AG04449 (cell line): ENCODE measurements around the gene TSPAN10.

Experiments
- CTCF ChIA-PET: fragments of 350-600 bp; formaldehyde crosslinking; extraction: SDS; loops from one replicate; lab custom pipeline; 2021; ENCODE audit warnings: antibody characterized with exemption; lab: Yijun Ruan, JAX
- POLR2A ChIA-PET: fragments of 400-600, 350-600 bp; formaldehyde crosslinking; extraction: SDS; loops from one replicate; lab custom pipeline; 2020; ENCODE audit warnings: antibody characterized with exemption, inconsistent platforms; lab: Yijun Ruan, JAX
- DNase-seq: peaks from one replicate; pipeline ENCODE4 v3.0.0-alpha.2; 2010; ENCODE audit warnings: low read depth, low spot score
- H3K4me3 ChIP-seq: 2 replicates; pipeline ENCODE4 v1.5.1; 2011; ENCODE audit warnings: low read depth, mild to moderate bottlenecking, control low read depth, low read length
- CTCF ChIP-seq: IDR thresholded peaks from one replicate; pipeline ENCODE4 v1.5.1; 2011; ENCODE audit warnings: mild to moderate bottlenecking, moderate library complexity, low read length, control low read depth, inconsistent platforms; ENCODE audit not compliant: insufficient read depth; ENCODE audit errors: missing control alignments

TSPAN10 gene

GRCh38 chr17:81621494-81622130 lies 15.4 kb upstream of the TSPAN10 start:
- no peak overlapping the region for H3K4me3 ChIP-seq
- ChIA-PET CTCF (interaction anchor here (0.9 to 1.6 kb wide), 3 partner anchors 10 to 24 kb away, joined by 3 to 11 read pairs (median 5); no protein-coding TSS in a partner anchor), POLR2A (no interaction called here)
- no peak for TF ChIP-seq CTCF
- no peak for DNase-seq

DNA sequence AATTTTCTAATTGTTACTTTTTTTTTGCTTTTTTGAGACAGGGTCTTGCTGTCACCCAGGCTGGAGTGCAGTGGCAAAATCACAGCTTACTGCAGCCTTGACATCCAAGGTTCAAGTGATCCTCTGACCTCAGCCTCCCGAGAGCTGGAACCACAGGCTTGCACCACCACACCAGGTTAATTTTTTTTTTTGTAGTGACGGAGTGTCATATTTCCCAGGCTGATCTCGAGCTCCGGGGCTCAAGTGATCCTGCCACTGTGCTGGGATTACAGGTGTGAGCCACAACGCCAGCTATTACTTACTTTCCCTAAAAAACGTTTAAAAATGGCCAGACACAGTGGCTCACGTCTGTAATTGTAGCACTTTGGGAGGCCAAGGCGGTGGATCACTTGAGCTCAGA lies 6.7 kb upstream of the TSPAN10 start:
- ChIA-PET POLR2A (no interaction called here), CTCF (interaction anchor here (1.0 to 2.3 kb wide), 2 partner anchors 23 to 29 kb away, joined by 3 to 11 read pairs; no protein-coding TSS in a partner anchor)
- no peak overlapping the region for H3K4me3 ChIP-seq
- TF ChIP-seq CTCF = no peak
- DNase-seq = no peak

- DNase-seq = no peak
- ChIA-PET CTCF (interaction anchor here (1.1 to 2.3 kb wide), 3 partner anchors 11 to 30 kb away, joined by 3 to 11 read pairs (median 5); no protein-coding TSS in a partner anchor), POLR2A (no interaction called here)
- no peak overlapping the region for H3K4me3 ChIP-seq
- no peak for TF ChIP-seq CTCF
Measured at GRCh38 chr17:81631482-81631881, 5.5 kb upstream of the TSPAN10 start.

DNA sequence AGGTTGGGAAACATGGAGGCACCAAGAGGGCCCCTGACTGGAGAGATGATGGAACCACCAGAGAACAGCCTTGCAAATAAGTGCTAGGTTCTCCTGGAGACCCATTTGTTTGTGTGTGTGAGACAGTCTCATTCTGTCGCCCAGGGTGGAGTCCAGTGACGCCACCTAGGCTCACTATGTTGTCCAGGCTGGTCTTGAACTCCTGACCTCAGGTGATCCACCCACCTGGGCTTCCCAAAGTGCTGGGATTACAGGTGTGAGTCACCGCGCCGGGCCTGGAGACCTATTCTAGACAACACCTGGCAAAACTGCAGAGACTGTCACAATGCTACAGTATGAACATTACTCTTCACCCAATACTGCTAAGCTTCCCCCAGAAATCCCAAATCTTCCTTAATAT lies 1.6 kb upstream of the TSPAN10 start:
- CTCF ChIA-PET = interaction anchor here (0.6 to 2.5 kb wide), 2 partner anchors 34 to 89 kb away, joined by 4 to 10 read pairs; no protein-coding TSS in a partner anchor

GRCh38 chr17:81635973-81636504 lies 957 bp upstream of the TSPAN10 start:
- ChIA-PET POLR2A (interaction anchor here (1.2 kb wide), 1 partner anchor 9 kb away, joined by 5 read pairs; no protein-coding TSS in a partner anchor), CTCF (interaction anchor here (0.6 to 2.5 kb wide), 2 partner anchors 35 to 90 kb away, joined by 4 to 10 read pairs; no protein-coding TSS in a partner anchor)
- DNase-seq = no peak
- TF ChIP-seq CTCF = no peak
- H3K4me3 ChIP-seq = peak overlapping the region; percentile 79

More for the DNA sequence above, 1.6 kb upstream of the TSPAN10 start:
- POLR2A ChIA-PET = no interaction called here
- TF ChIP-seq CTCF = no peak
- no peak for DNase-seq
- peak overlapping the region; percentile 79 for H3K4me3 ChIP-seq

- no peak for DNase-seq
- H3K4me3 ChIP-seq = no peak overlapping the region
- TF ChIP-seq CTCF = no peak
- CTCF ChIA-PET = no interaction called here
- POLR2A ChIA-PET = no interaction called here
Measured at GRCh38 chr17:81638683-81639082, 1.7 kb downstream of the TSPAN10 start.
